ENCODE measurements around the gene OSBPL6. TPM values are rescaled to one million over a fixed set of nuclear protein-coding genes. Genes with fewer than 3 reads are reported as not detected.

OSBPL6 gene
- total RNA-seq, 2 donors from 2014 or later: 0.52 to 2.0 TPM

DNA sequence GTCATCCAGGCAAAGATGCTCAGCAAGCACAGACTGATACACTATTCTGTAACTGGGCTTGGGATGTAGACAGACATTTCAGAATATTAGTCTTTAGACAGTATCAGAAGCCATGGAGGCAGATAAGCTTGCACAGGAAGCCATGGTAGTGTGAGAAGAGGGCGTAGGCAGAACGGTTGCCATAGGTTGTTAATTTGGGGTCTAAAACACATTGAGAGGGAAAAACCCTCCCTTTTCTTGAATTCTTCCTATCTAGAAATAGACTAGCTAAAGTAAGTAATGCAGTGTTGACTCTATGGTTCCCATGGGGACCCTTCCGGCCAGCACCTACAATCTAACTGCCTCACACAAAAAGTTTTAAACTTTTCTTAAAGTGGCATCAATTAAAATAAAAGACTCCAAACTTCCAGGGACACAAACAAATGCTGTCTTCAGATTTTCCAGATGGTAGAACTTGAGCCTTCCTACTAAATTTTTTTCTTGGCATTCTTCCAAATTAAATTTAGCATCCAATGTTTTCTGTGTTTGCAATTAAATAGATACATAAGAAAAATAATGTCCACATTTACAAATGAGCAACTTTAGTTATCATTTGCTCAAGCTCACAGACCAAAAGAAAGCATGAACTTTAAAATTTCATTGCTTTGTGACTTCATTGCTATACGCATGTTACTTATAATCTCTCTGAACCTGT, 254.8 kb downstream of the OSBPL6 start:
- DNase-seq (ENCODE audit: low spot score in 2 of 2) (no peak), ATAC-seq (no peak)
- H3K36me3 Mint-ChIP-seq: peaks cover 29 to 31% of the 10 kb centered on the region in 2 donors
- H3K27ac Mint-ChIP-seq: peak overlapping the region in 1 of 2 donors; percentile 95
- no peaks in the 10 kb centered on the region for H3K9me3 Mint-ChIP-seq

DNA sequence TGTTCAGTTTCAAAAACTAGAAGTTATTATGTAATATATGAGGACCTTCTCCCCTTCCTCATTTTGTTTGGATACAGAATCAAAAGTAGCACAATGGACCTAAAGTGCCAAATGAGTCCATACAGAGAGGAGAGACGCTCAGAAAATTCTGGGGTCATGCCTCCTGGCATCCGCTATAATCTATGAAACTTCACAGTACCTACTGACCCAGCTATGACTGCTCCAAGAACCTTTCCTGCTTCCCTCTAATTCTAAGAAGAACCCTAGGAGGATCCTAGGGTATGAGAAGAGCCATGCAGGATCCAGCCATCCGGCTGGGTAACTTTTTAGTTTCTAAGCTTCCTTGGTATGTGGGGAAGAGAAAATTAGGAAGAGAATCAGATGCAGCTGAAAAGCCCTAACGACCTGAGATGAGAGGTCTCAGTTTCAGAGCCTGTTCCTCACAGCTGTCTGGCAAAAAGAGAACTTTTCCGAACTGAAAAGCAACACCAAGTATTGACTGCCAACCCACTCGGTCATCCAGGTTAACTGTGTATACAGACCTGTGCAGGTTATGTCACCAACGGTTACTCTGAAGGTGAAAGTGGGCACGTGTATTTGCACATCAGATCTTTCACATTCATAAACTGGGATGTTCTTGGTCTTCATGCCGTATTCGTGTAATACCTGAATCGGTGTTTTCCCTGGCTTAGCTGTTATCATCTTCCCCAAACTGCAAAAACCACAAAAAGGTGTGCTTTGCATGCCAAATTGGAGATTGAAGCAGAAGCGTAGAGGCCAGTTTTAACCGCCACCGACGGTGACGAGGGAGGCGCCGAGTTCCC, 255.6 kb downstream of the OSBPL6 start:
- Mint-ChIP-seq H3K9me3 (peaks cover 0 to 5% of the 10 kb centered on the region in 2 donors), H3K36me3 (peaks cover 29 to 31% of the 10 kb centered on the region in 2 donors), H3K27ac (peak overlapping the region; percentile 92 to 95)
- no peak for DNase-seq (ENCODE audit: low spot score in 2 of 2)
- ATAC-seq: peak in 1 of 2 donors; percentile 1

DNA sequence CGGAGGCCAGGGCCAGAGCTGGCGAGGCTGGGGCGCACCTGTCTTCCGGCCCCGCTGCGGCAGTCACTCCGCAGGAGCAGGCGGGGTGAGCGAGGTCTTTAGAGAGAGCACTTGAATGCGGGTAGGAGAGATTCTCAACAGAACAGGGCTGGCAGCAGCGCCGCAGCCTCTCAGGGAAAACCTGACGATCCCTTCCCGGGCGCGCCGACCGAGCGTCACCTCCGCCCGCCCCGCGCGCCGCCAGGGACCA, 256.1 kb downstream of the OSBPL6 start:
- DNase-seq (ENCODE audit: low spot score in 2 of 2): peak in 1 of 2 donors; percentile 89
- Mint-ChIP-seq H3K27ac (peak overlapping the region; percentile 92 to 95), H3K9me3 (peaks cover 0 to 6% of the 10 kb centered on the region in 2 donors), H3K36me3 (peaks cover 29 to 31% of the 10 kb centered on the region in 2 donors)
- ATAC-seq: peak in 1 of 2 donors; percentile 66

- Mint-ChIP-seq H3K9me3 (peaks cover 0 to 6% of the 10 kb centered on the region in 2 donors), H3K27ac (peak within 1 kb of the TSS; percentile 95 to 99), H3K36me3 (peaks cover 29 to 31% of the 10 kb centered on the region in 2 donors)
- ATAC-seq: peak; percentile 89 to 91
- peak; percentile 97 for DNase-seq (ENCODE audit: low spot score in 2 of 2)
Observed at GRCh38 chr2:178450774-178451525, 256.6 kb downstream of the OSBPL6 start, which contains the start of the genes PJVK and PRKRA. Gene PJVK (plus strand): TSS chr2:178451378. CDS start chr2:178453410, 2,032 bp downstream. Gene PRKRA (minus strand): TSS chr2:178451175. CDS start chr2:178451030, 145 bp downstream.

DNA sequence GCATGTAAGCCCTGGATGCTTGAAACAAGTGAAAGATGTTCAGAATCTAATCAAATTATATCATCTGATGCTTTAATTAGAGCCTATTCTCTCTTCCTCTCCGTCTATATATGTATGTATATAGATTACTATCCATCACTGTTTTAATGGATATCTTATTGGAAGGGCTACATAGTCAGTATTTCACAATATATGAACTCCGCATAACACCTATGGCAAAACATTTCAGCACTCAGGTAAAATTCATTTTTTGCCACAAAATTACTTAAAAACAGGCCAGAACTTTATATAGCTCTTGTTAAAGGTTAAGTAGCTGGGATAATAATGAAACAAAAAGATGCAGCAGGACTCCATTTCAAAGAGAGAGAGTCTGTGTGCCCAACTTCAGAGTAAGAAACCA, 258.0 kb downstream of the OSBPL6 start:
- ATAC-seq (no peak), DNase-seq (ENCODE audit: low spot score in 2 of 2) (no peak)
- Mint-ChIP-seq H3K9me3 (peaks cover 0 to 6% of the 10 kb centered on the region in 2 donors), H3K36me3 (peaks cover 26 to 29% of the 10 kb centered on the region in 2 donors), H3K27ac (no peak overlapping the region)

Other genes with a start within 250 kb of the OSBPL6 start
- gene PDE11A, start 121.7 kb upstream of the OSBPL6 start, total RNA-seq: not detected
- gene RBM45, start 82.1 kb upstream of the OSBPL6 start, total RNA-seq: 10 to 100 TPM in 1 of 2 donors, 1 to 10 TPM in 1; 4.9 to 12.3 TPM

Data from activated naive CD4-positive, alpha-beta T cell treated with anti-CD3 and anti-CD28 coated beads, Interleukin-2, amount 50 U/mL, for 72 hours (primary cell).